ENCODE results near the gene EFNA3. TPM values are rescaled to one million over a fixed set of nuclear protein-coding genes. Genes with fewer than 3 reads are reported as not detected.

The EFNA3 gene
- total RNA-seq, 1 experiment from 2014 or later = 20.4 TPM

DNA sequence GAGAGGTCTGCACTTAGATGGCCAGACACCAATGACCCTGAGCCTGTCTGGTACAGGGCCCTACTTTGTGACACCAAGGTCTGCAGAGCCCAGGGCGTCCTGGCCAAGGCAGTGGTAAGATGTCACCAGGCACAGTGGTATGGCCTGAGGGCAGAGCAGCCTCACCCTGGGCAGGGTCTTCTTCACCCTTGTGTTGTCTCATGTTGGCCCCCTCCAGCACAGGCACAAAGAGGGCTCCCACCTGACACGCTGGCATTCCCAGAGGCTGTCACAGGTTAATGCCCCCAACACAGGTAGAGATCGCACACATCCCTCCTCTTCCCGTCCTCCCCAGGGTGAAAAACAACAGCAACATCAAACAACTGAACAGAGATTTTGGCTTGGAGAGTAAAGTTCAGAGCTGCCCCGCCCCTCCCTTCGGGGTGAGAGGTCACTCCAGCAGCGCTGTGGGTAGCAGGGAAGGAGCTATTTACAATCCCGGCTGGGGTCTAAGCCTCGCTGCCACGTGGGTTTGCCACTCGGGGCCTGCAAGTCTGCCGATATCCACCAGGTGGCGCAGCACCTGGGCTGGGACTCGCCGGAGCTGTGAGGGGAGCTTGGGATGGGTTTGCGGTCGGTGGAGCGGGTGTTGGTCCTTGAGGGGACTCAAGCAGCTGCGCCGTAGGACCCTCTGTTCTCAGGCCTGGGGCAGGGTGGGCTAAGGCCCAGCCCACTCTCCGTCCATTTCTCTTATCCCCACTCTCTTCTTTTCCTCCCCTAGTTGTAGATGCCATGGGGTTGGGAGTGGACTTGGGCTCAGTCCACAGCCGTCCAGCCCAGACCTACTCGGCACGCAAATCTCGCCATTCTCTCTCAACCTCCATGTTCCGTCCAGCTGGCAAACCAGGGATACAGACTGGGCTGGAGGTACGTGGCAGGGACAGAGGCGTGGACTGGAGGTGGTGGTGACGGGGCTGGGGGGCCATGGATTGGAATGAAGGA lies 12.7 kb downstream of the EFNA3 start:
- peak overlapping the region; percentile 92 for H2AFZ ChIP-seq (ENCODE audit: low read depth, low read length, poor library complexity, severe bottlenecking)
- RAD21 ChIA-PET (ENCODE audit: low non-redundant PET in 1 of 2, low total read pairs in 2 of 2, uncharacterized antibody in 2 of 2, unreplicated experiment in 2 of 2) = interaction anchor here (0.7 to 2.0 kb wide), 5 partner anchors 69 to 103 kb away, joined by 3 to 35 read pairs (median 4); partner anchors contain the start of gene KRTCAP2 (in 1 of the 2)
- TF ChIP-seq, protein P1, sequence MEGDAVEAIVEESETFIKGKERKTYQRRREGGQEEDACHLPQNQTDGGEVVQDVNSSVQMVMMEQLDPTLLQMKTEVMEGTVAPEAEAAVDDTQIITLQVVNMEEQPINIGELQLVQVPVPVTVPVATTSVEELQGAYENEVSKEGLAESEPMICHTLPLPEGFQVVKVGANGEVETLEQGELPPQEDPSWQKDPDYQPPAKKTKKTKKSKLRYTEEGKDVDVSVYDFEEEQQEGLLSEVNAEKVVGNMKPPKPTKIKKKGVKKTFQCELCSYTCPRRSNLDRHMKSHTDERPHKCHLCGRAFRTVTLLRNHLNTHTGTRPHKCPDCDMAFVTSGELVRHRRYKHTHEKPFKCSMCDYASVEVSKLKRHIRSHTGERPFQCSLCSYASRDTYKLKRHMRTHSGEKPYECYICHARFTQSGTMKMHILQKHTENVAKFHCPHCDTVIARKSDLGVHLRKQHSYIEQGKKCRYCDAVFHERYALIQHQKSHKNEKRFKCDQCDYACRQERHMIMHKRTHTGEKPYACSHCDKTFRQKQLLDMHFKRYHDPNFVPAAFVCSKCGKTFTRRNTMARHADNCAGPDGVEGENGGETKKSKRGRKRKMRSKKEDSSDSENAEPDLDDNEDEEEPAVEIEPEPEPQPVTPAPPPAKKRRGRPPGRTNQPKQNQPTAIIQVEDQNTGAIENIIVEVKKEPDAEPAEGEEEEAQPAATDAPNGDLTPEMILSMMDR (IDR thresholded peaks at IDR 0.05 in 2 of 3, conservative IDR thresholded peaks at IDR 0.05 in 1 of 3; ENCODE audit: borderline replicate concordance in 1 of 3, insufficient read depth in 1 of 3, low read depth in 2 of 3, low read length in 2 of 3) = peak in 2 of 3 experiments; percentile 95 to 98; a peak in 4 of 6 replicates
- TF ChIP-seq, protein P2, sequence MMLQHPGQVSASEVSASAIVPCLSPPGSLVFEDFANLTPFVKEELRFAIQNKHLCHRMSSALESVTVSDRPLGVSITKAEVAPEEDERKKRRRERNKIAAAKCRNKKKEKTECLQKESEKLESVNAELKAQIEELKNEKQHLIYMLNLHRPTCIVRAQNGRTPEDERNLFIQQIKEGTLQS (IDR thresholded peaks at IDR 0.05) = no peak
- TF ChIP-seq, protein P3, sequence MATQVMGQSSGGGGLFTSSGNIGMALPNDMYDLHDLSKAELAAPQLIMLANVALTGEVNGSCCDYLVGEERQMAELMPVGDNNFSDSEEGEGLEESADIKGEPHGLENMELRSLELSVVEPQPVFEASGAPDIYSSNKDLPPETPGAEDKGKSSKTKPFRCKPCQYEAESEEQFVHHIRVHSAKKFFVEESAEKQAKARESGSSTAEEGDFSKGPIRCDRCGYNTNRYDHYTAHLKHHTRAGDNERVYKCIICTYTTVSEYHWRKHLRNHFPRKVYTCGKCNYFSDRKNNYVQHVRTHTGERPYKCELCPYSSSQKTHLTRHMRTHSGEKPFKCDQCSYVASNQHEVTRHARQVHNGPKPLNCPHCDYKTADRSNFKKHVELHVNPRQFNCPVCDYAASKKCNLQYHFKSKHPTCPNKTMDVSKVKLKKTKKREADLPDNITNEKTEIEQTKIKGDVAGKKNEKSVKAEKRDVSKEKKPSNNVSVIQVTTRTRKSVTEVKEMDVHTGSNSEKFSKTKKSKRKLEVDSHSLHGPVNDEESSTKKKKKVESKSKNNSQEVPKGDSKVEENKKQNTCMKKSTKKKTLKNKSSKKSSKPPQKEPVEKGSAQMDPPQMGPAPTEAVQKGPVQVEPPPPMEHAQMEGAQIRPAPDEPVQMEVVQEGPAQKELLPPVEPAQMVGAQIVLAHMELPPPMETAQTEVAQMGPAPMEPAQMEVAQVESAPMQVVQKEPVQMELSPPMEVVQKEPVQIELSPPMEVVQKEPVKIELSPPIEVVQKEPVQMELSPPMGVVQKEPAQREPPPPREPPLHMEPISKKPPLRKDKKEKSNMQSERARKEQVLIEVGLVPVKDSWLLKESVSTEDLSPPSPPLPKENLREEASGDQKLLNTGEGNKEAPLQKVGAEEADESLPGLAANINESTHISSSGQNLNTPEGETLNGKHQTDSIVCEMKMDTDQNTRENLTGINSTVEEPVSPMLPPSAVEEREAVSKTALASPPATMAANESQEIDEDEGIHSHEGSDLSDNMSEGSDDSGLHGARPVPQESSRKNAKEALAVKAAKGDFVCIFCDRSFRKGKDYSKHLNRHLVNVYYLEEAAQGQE (IDR thresholded peaks at IDR 0.05; ENCODE audit: low read depth) = no peak
- TF ChIP-seq POLR2A (IDR thresholded peaks at IDR 0.05; ENCODE audit: borderline replicate concordance, extremely low read depth, insufficient read depth, insufficient read length) (peak; percentile 37), POLR2AphosphoS5 (IDR thresholded peaks at IDR 0.05; ENCODE audit: low read depth, low read length) (0 out of 2 replicates have a peak, but pooled peaks have one; percentile 32), FOSL1 (IDR thresholded peaks at IDR 0.05; ENCODE audit: low read depth) (no peak), TCF7L2 (IDR thresholded peaks at IDR 0.05; ENCODE audit: borderline replicate concordance, extremely low read depth, insufficient read depth, insufficient read length) (no peak), RAD21 (IDR thresholded peaks at IDR 0.05; ENCODE audit: low read depth) (no peak), YY1 (IDR thresholded peaks at IDR 0.05; ENCODE audit: extremely low read depth, insufficient replicate concordance, low read depth, low read length) (no peak)
- TF ChIP-seq, protein P4, sequence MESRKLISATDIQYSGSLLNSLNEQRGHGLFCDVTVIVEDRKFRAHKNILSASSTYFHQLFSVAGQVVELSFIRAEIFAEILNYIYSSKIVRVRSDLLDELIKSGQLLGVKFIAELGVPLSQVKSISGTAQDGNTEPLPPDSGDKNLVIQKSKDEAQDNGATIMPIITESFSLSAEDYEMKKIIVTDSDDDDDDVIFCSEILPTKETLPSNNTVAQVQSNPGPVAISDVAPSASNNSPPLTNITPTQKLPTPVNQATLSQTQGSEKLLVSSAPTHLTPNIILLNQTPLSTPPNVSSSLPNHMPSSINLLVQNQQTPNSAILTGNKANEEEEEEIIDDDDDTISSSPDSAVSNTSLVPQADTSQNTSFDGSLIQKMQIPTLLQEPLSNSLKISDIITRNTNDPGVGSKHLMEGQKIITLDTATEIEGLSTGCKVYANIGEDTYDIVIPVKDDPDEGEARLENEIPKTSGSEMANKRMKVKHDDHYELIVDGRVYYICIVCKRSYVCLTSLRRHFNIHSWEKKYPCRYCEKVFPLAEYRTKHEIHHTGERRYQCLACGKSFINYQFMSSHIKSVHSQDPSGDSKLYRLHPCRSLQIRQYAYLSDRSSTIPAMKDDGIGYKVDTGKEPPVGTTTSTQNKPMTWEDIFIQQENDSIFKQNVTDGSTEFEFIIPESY (IDR thresholded peaks at IDR 0.05; ENCODE audit: extremely low read depth, insufficient replicate concordance, low read length) = no peak
- no peak overlapping the region for H3K27ac ChIP-seq (ENCODE audit: low read depth, low read length)
- intact Hi-C loops (cut with micrococcal nuclease) = loop anchor here (1.0 to 10.0 kb wide), 3 partner anchors 43 to 503 kb away; partner anchors contain the start of gene SLC50A1
- H3K36me3 ChIP-seq (ENCODE audit: control insufficient read depth in 1 of 2, insufficient read depth in 2 of 2, low read length in 2 of 2) = peaks cover 0 to 6% of the 10 kb centered on the region in 2 experiments; a peak in 1 of 4 replicates
- H3K4me1 ChIP-seq (ENCODE audit: control insufficient read depth in 1 of 2, insufficient read depth in 2 of 2, low read length in 2 of 2) = peaks cover 13 to 35% of the 10 kb centered on the region in 2 experiments; a peak in 3 of 4 replicates
- no peaks in the 10 kb centered on the region for H3K79me2 ChIP-seq (ENCODE audit: insufficient read depth, low read length)
- DNase-seq (ENCODE audit: low read depth, low spot score) (peak; percentile 61), ATAC-seq (peak; percentile 80)
- no TSS peak for BruUV-seq (replicated peaks)
- POLR2A ChIA-PET = interaction anchor here (0.7 to 1.5 kb wide), 5 partner anchors 31 to 81 kb away, joined by 3 to 9 read pairs (median 4); partner anchors contain the start of genes DPM3 and KRTCAP2
- H3K27me3 ChIP-seq (ENCODE audit: insufficient read depth, low read length) = no peaks in the 10 kb centered on the region
- H3K4me3 ChIP-seq (replicated peaks in 1 of 2; ENCODE audit: low read depth in 1 of 2, low read length in 2 of 2) = peak overlapping the region; percentile 22 to 33; a peak in 3 of 4 replicates
- H3K9me2 ChIP-seq (ENCODE audit: insufficient read depth) = no peaks in the 10 kb centered on the region
- H3K9ac ChIP-seq (ENCODE audit: low read length) = peak overlapping the region; percentile 42; the same call in 1 of the 2 replicates
- H4K20me1 ChIP-seq (ENCODE audit: insufficient read depth) = no peaks in the 10 kb centered on the region
- peak overlapping the region; percentile 66 for H3K4me2 ChIP-seq (ENCODE audit: low read length)
- no peaks in the 10 kb centered on the region for H3K9me3 ChIP-seq (ENCODE audit: control insufficient read depth in 1 of 2, insufficient read depth in 1 of 2, low read depth in 1 of 2, low read length in 2 of 2)
- CTCF ChIA-PET = interaction anchor here (0.6 to 5.9 kb wide), 22 partner anchors 9 to 136 kb away, joined by 3 to 163 read pairs (median 4); partner anchors contain the start of genes EFNA1, EFNA3, KRTCAP2 and TRIM46

Measured in HCT116 (cell line).